HG02885 (cell line): ENCODE data around the gene NEU1.

Experiments
- ATAC-seq: cut with Tn5 transposase; IDR thresholded peaks from one replicate; pipeline ENCODE4 v1.9.1; 2021; ENCODE audit warnings: mild to moderate bottlenecking; ENCODE audit not compliant: unreplicated experiment, poor library complexity

The NEU1 gene

GRCh38 chr6:31896856-31897611 is 34.4 kb upstream of the NEU1 start:
- no peak for ATAC-seq

- ATAC-seq, result no peak
These were observed 33.9 kb upstream of the NEU1 start for GRCh38 chr6:31896493-31896855.

GRCh38 chr6:31892821-31893220 is 30.2 kb upstream of the NEU1 start:
- no peak for ATAC-seq

GRCh38 chr6:31889331-31889972 is 26.8 kb upstream of the NEU1 start:
- ATAC-seq, result no peak

- ATAC-seq, result no peak
These were observed 25.9 kb upstream of the NEU1 start for GRCh38 chr6:31888276-31889258.

GRCh38 chr6:31887173-31888007 is 24.8 kb upstream of the NEU1 start:
- no peak for ATAC-seq

GRCh38 chr6:31886541-31886991 is 23.9 kb upstream of the NEU1 start:
- no peak for ATAC-seq

- ATAC-seq, result no peak
These were observed 22.0 kb upstream of the NEU1 start for GRCh38 chr6:31884528-31885035.

GRCh38 chr6:31883676-31884075 is 21.1 kb upstream of the NEU1 start:
- ATAC-seq, result no peak

GRCh38 chr6:31882344-31882743 is 19.7 kb upstream of the NEU1 start:
- no peak for ATAC-seq

GRCh38 chr6:31881136-31881859 is 18.7 kb upstream of the NEU1 start:
- no peak for ATAC-seq

- ATAC-seq, result no peak
These were observed 18.0 kb upstream of the NEU1 start for GRCh38 chr6:31880616-31881015.

GRCh38 chr6:31879901-31880300 is 17.3 kb upstream of the NEU1 start:
- ATAC-seq, result no peak

- ATAC-seq, result no peak
These were observed 16.5 kb upstream of the NEU1 start for GRCh38 chr6:31879143-31879542.

GRCh38 chr6:31878726-31879125 is 16.1 kb upstream of the NEU1 start, which contains the start of gene SLC44A4:
Gene SLC44A4, minus strand, starts transcription at chr6:31878997. Its CDS starts 17 bp downstream, at chr6:31878980.
- no peak for ATAC-seq

GRCh38 chr6:31878222-31878621 is 15.6 kb upstream of the NEU1 start:
- no peak for ATAC-seq

- ATAC-seq, result no peak
These were observed 15.1 kb upstream of the NEU1 start for GRCh38 chr6:31877651-31878161.

GRCh38 chr6:31877125-31877650 is 14.6 kb upstream of the NEU1 start:
- no peak for ATAC-seq

GRCh38 chr6:31876357-31876756 is 13.7 kb upstream of the NEU1 start:
- ATAC-seq, result no peak
